ENCODE measurements around the gene CDK3. TPM values are rescaled to one million over a fixed set of nuclear protein-coding genes. Genes with fewer than 3 reads are reported as not detected.

Gene CDK3
- total and polyA plus RNA-seq, 2 of the 4 experiments (the other 2 are of a cell fraction), result 0.72 to 8.8 TPM

DNA sequence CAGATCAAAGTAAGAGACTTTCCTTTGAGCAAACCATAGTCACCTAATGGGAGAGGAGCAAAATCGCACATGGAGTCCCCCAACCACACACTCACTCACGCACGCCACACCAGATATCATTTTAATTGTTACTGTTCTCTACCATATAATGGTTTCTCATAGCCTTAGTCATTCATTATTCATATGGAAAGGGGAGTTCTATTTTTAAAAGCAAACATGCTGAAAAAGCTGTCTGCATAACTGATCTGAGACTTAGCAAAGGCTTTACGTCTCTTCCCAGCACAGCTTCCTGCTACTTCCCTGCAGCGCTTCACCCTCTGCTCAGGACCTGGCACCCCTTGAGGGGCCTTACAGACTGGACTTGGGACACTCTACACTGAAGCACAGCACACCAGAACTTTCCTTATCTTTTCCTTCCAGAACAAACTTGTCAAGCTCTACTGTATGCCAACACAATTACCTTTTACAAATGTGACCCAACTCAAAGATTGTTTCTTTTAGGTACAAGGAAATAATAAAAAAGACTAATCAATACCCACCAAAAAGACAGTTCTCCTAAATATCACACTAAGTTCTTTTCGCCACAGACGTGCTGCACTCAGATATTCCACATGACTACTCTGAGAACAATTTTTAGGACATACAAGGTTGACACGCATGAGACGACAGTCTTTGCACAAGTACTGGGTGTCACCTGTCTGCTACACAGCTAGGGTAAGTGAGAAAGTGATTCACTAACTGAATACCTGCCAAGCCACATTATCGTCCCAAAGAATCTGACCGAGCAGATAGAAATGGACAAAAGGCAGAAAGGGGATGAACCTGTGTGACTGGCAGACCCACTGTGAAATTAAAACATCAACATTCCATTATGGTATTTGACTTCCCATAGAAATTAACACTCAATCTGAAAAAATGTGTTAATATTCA lies 50.1 kb downstream of the CDK3 start:
- dilution Hi-C loops (cut with HindIII; ENCODE audit: low sequenced_read_pairs, unreplicated experiment), result no loop called here
- Histone ChIP-seq H3K18ac (ENCODE audit: low read depth, low read length) (no peak overlapping the region), H3K79me1 (ENCODE audit: low read depth in 1 of 2, low read length in 2 of 2) (peaks cover 7 to 65% of the 10 kb centered on the region in 2 experiments), H3K4me2 (ENCODE audit: low read depth, low read length) (no peak overlapping the region), H4K91ac (ENCODE audit: insufficient read depth, low read depth, low read length) (no peak overlapping the region), H2AFZ (replicated peaks; ENCODE audit: low read length, poor library complexity) (no peak overlapping the region), H3K36me3 (ENCODE audit: control insufficient read depth, insufficient read depth, low read length) (peaks cover 65% of the 10 kb centered on the region), H2BK15ac (ENCODE audit: low read depth, low read length) (no peak overlapping the region), H4K5ac (ENCODE audit: low read depth, low read length) (no peak overlapping the region), H4K20me1 (ENCODE audit: insufficient read depth, low read length) (peaks cover 30% of the 10 kb centered on the region), H3K56ac (ENCODE audit: extremely low read depth, insufficient read depth, low read length) (no peak overlapping the region), H2BK5ac (ENCODE audit: low read depth, low read length, poor library complexity, severe bottlenecking) (no peak overlapping the region), H3K4me1 (ENCODE audit: control insufficient read depth, insufficient read depth, low read length) (no peaks in the 10 kb centered on the region; the same call in 1 of the 2 replicates), H2BK20ac (ENCODE audit: low read depth, low read length) (no peak overlapping the region), H3K9me1 (ENCODE audit: insufficient read depth, low read length) (peaks cover 21% of the 10 kb centered on the region), H2BK120ac (ENCODE audit: low read depth, low read length) (no peak overlapping the region), H2AK5ac (ENCODE audit: low read depth, low read length) (no peak overlapping the region), H2AK9ac (replicated peaks; ENCODE audit: low read depth, low read length, poor library complexity) (no peak overlapping the region), H3K4ac (ENCODE audit: low read depth, low read length) (no peak overlapping the region), H3K14ac (replicated peaks; ENCODE audit: low read depth, low read length) (no peak overlapping the region), H3K9ac (ENCODE audit: low read depth, low read length) (no peak overlapping the region), H3K27me3 (ENCODE audit: control insufficient read depth, insufficient read depth, low read length) (no peaks in the 10 kb centered on the region), H3K4me3 (ENCODE audit: insufficient read depth, low read depth, low read length) (no peak overlapping the region), H4K8ac (ENCODE audit: low read depth in 2 of 2, low read length in 2 of 2) (no peak overlapping the region), H3K23ac (ENCODE audit: low read depth, low read length) (no peak overlapping the region), H3K9me3 (ENCODE audit: control insufficient read depth, insufficient read depth, low read length) (no peaks in the 10 kb centered on the region), H3K27ac (ENCODE audit: insufficient read depth, low read length) (no peak overlapping the region)
- BruUV-seq (replicated peaks), result no TSS peak
- POLR2A ChIA-PET (ENCODE audit: unreplicated experiment), result no interaction called here
- TF ChIP-seq FOS (IDR thresholded peaks at IDR 0.05; ENCODE audit: low read depth, low read length), result no peak
- TF ChIP-seq RCOR1 (IDR thresholded peaks at IDR 0.05; ENCODE audit: insufficient replicate concordance, low read length), result no peak
- no peak for TF ChIP-seq BHLHE40 (IDR thresholded peaks at IDR 0.05; ENCODE audit: low read depth, low read length)
- TF ChIP-seq, protein P1, sequence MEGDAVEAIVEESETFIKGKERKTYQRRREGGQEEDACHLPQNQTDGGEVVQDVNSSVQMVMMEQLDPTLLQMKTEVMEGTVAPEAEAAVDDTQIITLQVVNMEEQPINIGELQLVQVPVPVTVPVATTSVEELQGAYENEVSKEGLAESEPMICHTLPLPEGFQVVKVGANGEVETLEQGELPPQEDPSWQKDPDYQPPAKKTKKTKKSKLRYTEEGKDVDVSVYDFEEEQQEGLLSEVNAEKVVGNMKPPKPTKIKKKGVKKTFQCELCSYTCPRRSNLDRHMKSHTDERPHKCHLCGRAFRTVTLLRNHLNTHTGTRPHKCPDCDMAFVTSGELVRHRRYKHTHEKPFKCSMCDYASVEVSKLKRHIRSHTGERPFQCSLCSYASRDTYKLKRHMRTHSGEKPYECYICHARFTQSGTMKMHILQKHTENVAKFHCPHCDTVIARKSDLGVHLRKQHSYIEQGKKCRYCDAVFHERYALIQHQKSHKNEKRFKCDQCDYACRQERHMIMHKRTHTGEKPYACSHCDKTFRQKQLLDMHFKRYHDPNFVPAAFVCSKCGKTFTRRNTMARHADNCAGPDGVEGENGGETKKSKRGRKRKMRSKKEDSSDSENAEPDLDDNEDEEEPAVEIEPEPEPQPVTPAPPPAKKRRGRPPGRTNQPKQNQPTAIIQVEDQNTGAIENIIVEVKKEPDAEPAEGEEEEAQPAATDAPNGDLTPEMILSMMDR (conservative IDR thresholded peaks at IDR 0.05; ENCODE audit: low read depth, low read length), result no peak
- no peak for TF ChIP-seq NFE2L2 (IDR thresholded peaks at IDR 0.05; ENCODE audit: low read depth, low read length)
- no peak for TF ChIP-seq MAZ (IDR thresholded peaks at IDR 0.05; ENCODE audit: borderline replicate concordance, low read depth, low read length)
- no peak for TF ChIP-seq CHD1 (IDR thresholded peaks at IDR 0.05; ENCODE audit: low read depth, low read length)
- no peak for TF ChIP-seq CEBPB (IDR thresholded peaks at IDR 0.05; ENCODE audit: low read depth, low read length)
- TF ChIP-seq MAFK (IDR thresholded peaks at IDR 0.05; ENCODE audit: low read depth, low read length), result no peak
- no peak for TF ChIP-seq RFX5 (IDR thresholded peaks at IDR 0.05; ENCODE audit: low read depth, low read length)
- TF ChIP-seq, protein P2, sequence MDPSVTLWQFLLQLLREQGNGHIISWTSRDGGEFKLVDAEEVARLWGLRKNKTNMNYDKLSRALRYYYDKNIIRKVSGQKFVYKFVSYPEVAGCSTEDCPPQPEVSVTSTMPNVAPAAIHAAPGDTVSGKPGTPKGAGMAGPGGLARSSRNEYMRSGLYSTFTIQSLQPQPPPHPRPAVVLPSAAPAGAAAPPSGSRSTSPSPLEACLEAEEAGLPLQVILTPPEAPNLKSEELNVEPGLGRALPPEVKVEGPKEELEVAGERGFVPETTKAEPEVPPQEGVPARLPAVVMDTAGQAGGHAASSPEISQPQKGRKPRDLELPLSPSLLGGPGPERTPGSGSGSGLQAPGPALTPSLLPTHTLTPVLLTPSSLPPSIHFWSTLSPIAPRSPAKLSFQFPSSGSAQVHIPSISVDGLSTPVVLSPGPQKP (IDR thresholded peaks at IDR 0.05; ENCODE audit: borderline replicate concordance, low read depth, low read length), result no peak
- TF ChIP-seq MXI1 (IDR thresholded peaks at IDR 0.05; ENCODE audit: borderline replicate concordance, low read depth, low read length), result no peak
- TF ChIP-seq POLR2A (IDR thresholded peaks at IDR 0.05; ENCODE audit: low read depth, low read length), result no peak
- TF ChIP-seq, protein P3, sequence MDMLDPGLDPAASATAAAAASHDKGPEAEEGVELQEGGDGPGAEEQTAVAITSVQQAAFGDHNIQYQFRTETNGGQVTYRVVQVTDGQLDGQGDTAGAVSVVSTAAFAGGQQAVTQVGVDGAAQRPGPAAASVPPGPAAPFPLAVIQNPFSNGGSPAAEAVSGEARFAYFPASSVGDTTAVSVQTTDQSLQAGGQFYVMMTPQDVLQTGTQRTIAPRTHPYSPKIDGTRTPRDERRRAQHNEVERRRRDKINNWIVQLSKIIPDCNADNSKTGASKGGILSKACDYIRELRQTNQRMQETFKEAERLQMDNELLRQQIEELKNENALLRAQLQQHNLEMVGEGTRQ (IDR thresholded peaks at IDR 0.05; ENCODE audit: low read depth, low read length), result no peak
- intact Hi-C loops (cut with micrococcal nuclease), result no loop called here
- CTCF ChIA-PET, result no interaction called here
- in situ Hi-C loops (cut with MboI; ENCODE audit: low sequenced_read_pairs), result no loop called here
- 100% methylated on average over 1 of the region's 11 CpGs; no CpG with 5 or more reads in 1 of the 2 experiments for WGBS, 2 experiments (ENCODE audit: extremely low coverage in 2 of 2, insufficient read length in 1 of 2)
- no peak for ATAC-seq (ENCODE audit: low read depth)
- no peak for DNase-seq

Data from IMR-90 (cell line).